Adrenal gland (tissue), 5 donors: ENCODE results near the gene DNAH17.

Experiments used
- POLR2A ChIP-seq, 2 donors: fragments of 450-650 bp; IDR thresholded peaks; one replicate each; pipeline ENCODE4 v1.6.1; 2017; ENCODE audit warnings: antibody characterized with exemption in 2 of 2, mild to moderate bottlenecking in 2 of 2, moderate library complexity in 1 of 2
- TF ChIP-seq, protein P1 (sequence below), 6 experiments: fragments of 450-650 bp in 4 of 6; fragments of 200-600 bp in 2 of 6; sonication (generic) in 1 of 6; IDR thresholded peaks; 1 replicate in 5 of 6; 2 replicates in 1 of 6; pipeline versions ENCODE4 v1.5.1 to v1.8.0; 2016 to 2021; ENCODE audit warnings: antibody characterized with exemption in 6 of 6, mild to moderate bottlenecking in 2 of 6, moderate library complexity in 1 of 6
- donor health status: DM: no; HTN: no; CAD: no.

DNA sequence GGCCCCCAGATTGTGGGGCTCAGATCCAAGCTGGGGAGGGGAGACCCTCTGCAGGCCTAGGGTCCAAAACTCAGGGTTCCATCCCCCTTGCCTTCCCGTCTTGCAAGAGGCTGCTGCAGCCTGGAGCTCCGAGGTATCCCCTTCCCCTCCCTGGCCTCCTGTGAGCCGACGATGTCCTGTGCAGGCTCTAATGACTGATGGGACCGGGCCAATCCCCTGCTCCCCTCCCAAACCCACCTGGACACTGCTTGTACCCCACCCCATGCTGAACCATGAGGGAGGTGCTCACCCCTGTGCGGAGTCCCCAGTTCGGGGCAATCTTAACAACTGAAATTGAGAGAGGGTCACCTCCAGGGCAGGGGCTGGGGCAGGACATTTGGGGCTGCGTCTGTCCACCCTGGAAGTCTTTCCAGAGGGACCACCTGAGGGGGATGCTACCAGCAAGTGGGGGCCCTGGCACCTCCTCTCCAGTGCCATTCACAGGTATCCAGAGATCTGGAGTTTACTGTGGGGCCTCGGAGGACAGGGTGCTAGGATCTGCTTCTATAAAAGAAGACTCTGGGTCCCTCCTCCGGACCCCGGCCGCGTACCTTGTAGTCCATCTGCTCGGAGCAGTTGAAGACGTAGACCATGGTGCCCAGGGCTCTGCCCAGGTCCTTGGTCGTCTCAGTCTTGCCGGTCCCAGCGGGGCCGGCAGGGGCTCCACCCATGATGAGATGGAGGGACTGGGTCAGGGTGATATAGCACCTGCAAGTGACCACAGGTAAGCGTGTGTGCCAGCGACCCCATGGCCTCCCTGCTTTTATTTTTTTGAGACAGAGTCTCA, 77.3 kb downstream of the DNAH17 start:
- TF ChIP-seq, protein P1, sequence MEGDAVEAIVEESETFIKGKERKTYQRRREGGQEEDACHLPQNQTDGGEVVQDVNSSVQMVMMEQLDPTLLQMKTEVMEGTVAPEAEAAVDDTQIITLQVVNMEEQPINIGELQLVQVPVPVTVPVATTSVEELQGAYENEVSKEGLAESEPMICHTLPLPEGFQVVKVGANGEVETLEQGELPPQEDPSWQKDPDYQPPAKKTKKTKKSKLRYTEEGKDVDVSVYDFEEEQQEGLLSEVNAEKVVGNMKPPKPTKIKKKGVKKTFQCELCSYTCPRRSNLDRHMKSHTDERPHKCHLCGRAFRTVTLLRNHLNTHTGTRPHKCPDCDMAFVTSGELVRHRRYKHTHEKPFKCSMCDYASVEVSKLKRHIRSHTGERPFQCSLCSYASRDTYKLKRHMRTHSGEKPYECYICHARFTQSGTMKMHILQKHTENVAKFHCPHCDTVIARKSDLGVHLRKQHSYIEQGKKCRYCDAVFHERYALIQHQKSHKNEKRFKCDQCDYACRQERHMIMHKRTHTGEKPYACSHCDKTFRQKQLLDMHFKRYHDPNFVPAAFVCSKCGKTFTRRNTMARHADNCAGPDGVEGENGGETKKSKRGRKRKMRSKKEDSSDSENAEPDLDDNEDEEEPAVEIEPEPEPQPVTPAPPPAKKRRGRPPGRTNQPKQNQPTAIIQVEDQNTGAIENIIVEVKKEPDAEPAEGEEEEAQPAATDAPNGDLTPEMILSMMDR (IDR thresholded peaks at IDR 0.05) = no peak
- no peak for TF ChIP-seq POLR2A (IDR thresholded peaks at IDR 0.05)
